ENCODE measurements around the gene MOK.

DNA sequence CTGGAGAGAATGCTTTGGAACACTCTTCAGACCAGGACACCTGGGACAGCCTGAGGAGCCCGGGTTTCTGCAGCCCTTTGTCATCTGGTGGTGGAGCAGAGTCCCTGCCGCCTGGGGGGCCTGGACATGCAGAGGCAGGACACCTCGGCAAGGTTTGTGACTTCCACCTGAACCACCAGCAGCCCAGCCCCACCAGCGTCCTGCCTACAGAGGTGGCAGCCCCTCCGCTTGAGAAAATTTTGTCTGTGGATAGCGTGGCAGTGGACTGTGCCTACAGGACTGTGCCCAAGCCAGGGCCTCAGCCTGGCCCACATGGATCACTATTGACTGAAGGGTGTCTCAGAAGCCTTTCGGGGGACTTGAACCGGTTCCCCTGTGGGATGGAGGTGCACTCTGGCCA is 36.6 kb upstream of the MOK start:
- TF ChIP-seq, protein P1, sequence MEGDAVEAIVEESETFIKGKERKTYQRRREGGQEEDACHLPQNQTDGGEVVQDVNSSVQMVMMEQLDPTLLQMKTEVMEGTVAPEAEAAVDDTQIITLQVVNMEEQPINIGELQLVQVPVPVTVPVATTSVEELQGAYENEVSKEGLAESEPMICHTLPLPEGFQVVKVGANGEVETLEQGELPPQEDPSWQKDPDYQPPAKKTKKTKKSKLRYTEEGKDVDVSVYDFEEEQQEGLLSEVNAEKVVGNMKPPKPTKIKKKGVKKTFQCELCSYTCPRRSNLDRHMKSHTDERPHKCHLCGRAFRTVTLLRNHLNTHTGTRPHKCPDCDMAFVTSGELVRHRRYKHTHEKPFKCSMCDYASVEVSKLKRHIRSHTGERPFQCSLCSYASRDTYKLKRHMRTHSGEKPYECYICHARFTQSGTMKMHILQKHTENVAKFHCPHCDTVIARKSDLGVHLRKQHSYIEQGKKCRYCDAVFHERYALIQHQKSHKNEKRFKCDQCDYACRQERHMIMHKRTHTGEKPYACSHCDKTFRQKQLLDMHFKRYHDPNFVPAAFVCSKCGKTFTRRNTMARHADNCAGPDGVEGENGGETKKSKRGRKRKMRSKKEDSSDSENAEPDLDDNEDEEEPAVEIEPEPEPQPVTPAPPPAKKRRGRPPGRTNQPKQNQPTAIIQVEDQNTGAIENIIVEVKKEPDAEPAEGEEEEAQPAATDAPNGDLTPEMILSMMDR (IDR thresholded peaks at IDR 0.05), result no peak
- no peak for TF ChIP-seq POLR2A (IDR thresholded peaks at IDR 0.05)
